ENCODE data around the gene CACNA2D2.

CACNA2D2 gene

DNA sequence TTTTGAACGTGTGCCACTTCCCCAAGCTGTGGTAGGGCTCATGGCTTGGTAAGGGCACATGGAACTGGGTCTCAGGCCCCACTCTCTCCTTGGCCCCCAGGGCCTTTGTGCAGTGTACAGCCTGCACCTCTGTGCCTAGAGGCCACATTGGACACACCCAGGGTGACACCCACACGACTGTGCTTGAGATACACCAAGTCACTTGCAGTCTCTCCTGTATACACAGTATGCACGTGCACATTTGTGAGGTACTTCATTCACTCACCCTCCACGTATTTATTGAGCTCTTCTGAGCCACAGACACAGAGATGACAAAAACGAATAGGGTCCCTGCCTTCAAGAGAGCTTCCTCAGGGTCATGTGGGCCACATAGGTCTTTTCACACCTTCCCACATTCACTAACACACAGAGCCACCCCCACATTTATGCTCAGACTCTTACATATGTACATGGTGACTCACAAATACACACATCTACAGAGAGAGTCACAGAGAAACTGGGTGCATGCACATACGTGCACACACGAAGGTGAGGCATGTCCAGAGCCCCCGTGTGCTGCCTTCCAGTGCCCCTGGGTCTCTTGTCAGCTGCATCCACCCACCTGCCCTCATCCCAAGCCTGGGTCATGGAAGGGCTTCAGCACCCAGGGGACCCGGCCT is 134.3 kb downstream of the CACNA2D2 start:
- DNase-seq (ENCODE audit: low read depth), result no peak

DNA sequence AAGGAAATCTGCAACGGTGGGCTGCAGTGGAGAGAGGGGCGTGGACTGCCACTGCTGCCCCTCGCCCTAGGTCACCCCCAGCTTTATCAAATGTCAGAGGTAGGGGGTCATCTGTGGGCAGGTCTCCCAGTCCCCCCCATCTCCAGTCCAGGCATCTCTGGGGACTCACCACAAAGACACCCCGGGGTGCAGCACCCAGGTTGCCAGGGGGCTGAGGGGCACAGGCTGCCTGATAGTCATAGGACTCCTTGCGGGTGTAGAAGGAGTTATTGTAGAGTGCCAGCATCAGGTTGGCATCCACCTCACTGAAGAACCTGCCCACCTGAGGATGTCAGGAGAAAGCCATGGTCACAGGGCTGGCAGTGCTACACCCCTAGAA is 137.6 kb downstream of the CACNA2D2 start:
- no peak for DNase-seq (ENCODE audit: low read depth)

DNA sequence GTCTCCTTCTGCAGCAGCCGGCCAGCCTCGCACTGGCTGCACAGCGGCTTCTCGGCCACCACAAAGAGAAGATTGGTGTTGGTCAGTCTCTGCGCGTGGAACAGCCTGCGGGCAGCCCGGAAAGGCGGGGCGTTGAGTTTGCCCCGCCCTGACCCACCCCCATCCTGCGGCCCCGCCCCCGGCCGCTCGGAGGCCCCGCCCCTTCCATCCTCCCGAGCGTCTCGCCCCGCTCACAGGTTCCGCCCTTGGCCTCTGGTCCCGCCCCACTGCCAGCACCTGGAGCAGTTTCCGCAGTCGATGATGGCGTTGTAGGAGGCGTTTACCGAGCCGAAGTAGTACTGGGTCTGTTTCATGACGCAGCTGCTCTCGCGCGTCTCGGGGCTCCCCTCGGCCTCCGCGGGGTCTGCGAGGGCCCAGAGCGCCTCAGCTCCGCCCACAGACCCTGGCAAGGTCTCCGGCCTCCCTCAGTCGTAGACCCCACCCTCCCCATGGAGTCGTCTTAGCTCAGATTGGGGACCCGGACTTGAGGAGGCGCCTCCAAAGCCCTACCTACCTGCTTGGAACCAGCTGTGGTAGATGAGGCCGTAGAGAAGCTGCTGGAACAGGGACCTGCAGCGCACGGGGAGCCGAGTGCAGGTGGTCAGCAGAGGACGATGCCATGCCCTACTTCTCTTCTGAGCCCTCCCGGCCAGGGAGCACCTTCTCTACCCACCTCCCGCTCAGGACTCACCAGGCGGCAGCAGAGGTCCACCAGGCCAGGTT is 138.2 kb downstream of the CACNA2D2 start:
- DNase-seq (ENCODE audit: low read depth), result peak; percentile 38

DNA sequence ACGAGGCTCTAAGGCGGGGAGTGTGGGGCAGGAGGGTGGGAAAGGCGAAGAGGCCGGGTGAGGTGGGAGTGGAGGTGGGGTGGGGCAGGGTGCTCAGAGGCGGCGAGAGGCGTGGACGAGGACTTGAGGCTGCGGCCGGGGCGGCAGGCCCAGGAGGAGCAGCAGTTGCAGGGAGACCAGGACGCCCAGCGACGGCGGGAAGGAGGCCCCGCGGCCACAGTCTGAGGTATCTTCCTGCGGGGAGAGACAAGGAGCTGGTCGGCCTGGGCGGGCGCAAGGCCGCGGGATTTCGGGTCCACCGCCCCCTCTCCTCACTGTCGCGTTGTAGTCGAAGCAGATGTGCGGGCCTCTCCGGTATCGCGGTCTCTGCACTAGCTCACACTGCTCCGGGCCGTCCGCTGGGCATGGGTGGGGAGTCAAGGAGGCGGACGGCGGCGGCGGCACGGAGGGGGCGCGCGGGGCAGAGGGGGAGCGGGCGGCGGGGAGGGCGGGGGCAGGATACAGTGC is 138.8 kb downstream of the CACNA2D2 start:
- no peak for DNase-seq (ENCODE audit: low read depth)

DNA sequence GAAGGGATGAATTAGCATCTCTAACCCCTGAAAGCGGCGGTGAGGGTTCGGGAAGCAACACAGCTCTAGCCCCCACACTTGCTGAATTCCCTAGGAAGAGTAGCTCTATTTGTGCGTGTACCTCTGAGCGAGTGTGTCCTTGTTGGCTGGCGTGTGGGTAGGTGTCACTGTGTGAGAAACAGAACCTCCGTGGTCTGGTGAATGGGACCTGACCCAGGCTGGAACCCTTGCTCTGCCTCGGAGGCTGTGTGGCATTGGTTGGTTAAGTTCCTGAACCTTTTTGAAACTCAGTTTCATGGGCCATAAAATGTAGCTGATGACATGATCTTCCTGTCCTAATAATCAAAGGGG is 143.7 kb downstream of the CACNA2D2 start:
- no peak for DNase-seq (ENCODE audit: low read depth)

DNA sequence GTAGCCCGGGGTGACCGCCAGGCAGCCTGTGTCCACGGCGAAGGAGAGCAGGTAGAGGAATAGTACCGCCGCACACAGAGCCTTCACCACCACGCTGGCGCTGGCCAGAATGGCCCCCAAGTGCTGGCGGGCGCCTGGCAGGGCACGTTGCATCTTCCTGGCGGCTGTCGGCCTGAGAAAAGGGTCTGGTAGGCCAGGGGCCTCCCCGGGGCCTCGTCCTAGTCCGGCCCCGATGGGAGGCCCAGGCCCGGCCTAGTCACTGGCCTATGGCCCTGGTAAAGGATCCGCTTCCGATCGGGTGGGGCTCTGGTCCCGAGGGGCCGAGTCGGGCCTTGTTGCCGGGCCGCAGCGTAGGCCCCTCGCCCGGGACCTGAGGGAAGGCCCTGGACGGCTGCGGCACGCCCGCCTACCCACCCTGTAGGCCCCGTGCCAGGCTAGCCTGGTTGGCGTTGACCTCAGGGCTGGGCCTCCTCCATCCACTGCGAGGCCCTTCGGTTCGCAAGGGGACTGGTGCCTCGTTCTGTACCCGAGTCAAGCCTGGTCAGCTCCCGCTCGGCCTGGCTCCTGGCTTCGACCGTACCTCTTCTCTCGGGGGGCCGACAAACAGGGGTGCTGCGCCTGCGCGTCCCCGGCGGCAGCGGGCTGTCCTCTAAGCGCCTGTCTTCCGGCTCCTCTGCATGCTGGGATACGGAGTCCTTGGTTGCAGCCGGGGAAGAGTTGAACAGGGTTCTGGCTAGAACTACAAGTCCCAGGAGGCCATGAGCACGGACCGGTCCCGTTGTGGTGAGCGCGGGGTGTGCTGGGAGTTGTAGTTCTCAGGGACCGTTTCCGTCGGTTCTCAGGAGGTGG is 144.3 kb downstream of the CACNA2D2 start, which contains the start of gene TMEM115:
Gene TMEM115, minus strand, starts transcription at position 611 of the 849 bp plus-strand sequence. Its CDS starts 458 bp downstream, at position 153.
- peak; percentile 99 for DNase-seq (ENCODE audit: low read depth)

DNA sequence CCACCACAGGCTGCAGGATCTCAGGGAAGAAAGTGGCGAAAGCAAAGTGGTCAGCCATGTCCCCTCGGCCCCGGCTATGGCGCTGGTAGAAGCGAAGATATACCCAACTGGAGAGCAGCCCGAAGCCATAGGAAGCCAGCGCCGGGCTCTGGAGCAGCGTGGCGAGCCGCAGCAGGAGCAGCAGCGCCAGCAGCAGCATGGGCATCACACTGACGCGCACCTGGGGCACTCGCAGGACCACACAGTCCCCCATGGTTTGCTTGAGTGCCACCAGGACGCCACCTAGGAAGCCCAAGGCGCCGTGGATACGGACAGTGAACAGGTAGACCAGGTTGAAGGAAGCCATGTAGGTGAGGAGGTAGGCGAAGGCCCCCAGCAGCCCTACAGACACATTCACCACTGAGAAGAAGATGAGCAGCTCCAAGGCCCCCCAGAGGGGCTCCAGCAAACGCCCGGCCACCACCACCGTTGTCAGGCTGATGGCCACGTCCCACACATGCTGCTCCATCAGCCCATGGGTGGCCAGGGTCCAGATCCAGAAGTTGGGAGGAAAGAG is 145.0 kb downstream of the CACNA2D2 start:
- no peak for DNase-seq (ENCODE audit: low read depth)

DNA sequence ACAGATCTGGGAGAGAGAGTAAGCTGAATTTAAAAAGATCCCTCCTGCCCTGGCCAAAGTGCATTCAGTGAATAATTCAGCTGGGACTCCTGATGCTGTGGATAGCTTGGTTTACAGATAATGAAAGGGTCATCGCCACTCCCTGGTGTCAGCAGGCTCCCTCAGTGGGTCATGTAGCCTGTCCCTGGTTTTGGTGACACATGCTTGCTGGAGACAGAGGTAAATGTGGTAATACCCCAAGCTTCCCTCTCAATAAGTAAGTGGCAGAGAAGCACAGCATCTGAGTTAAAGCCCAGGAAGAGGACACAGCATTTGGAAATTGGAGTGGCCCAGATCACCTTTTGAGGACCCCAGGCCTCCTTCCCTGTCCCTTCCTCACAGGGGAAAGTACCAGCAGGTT is 146.0 kb downstream of the CACNA2D2 start:
- no peak for DNase-seq (ENCODE audit: low read depth)

DNA sequence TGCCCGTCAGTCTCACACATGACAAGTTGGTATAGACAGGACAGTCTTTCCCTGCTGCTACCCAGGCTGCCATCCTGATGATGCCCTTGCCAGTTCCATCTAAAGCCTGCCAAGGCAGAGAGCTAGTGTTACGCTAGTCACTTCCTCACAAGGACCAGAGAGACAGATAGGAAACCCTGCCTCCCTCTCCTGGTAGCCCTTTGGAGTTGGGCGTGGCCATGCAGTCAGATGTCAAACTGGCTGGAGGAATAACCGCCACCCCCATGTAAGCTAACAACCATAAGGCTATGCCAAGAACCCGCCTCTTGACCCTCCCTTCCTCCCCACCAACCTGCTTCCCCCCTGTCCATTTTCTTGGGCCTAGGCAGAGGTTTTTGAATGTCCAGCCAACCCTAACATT is 146.9 kb downstream of the CACNA2D2 start:
- peak; percentile 41 for DNase-seq (ENCODE audit: low read depth)

DNA sequence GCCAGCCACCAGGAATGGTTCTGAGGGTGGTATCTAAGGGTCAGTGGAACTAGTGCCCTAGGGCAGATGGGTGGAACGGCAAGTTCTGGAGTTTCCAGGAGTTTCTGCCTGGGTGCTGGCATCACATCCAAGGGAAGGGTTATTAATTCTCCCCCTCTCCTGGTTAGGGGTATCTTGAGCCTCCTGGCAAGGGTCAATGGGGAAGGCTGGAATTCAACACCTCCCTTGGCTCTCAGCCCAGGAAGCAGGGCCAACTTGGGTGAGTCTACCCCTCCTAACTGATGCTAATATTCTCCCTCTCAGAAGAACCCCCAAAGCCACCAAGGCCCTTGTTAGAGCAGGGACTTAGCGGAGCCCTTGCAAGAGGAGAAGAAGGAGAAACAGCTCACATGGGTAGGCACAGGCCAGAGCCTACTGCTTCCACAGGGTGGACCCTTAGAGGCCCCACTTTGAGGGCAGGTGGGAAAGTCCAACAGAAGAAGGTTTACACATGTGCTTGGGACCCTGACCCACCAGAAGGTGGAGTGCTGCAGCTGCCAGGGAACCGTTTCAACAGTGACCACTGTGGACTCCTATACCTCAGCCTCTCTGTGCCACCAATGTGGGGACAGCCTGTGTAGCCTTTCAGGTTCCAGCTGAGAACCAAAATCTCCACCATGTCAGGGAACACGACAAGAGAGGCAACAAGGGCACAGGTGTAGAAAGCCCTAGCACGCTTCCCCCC is 147.4 kb downstream of the CACNA2D2 start:
- DNase-seq (ENCODE audit: low read depth), result no peak

DNA sequence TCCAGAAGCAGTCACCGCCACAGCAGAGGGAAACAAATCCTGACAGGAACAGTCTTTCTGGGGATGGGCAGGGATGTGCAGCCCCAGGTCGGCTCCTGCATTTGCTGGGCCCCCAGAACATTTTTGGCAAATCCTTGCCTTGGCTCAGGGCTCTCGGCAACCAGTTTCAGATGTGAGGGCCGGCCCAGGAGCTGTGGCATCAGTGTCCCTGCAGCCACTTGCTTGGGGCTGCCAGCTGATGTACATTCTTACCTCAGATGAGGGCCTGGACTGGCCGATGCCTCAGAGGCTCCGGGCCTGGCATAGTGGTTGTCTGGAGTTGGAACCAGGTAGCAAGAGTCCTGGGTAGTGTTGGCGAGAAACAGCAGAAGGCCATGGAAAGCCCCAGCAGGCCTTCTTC is 148.6 kb downstream of the CACNA2D2 start:
- DNase-seq (ENCODE audit: low read depth), result no peak

DNA sequence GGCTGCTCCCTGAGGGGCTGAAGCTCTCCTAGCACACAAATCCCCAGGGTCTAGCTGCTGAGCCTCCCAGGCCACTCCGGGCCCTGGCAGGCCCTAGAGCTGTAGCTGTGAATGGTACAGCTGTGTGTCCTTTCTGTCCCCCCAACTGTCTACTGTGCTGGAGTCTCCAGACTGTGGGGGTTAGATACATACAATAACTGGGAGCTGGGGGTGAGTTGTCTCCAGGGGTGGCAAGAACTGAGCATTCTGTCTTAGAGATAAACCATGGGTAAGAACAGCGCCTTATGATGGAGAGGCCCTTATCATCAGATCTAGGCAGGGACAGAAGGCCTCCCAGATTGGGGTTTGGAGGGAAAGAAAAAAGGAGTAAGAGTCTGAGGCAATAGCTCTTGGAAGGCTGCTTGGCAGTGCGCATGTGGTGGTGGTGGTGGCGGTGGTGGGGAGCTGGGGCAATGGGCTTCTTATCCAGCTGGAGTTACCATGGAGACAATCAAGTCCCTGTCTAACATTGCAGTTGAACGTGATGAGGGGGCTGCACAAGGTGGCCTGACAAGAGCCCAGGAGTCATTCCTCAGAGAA is 149.2 kb downstream of the CACNA2D2 start:
- no peak for DNase-seq (ENCODE audit: low read depth)

DNA sequence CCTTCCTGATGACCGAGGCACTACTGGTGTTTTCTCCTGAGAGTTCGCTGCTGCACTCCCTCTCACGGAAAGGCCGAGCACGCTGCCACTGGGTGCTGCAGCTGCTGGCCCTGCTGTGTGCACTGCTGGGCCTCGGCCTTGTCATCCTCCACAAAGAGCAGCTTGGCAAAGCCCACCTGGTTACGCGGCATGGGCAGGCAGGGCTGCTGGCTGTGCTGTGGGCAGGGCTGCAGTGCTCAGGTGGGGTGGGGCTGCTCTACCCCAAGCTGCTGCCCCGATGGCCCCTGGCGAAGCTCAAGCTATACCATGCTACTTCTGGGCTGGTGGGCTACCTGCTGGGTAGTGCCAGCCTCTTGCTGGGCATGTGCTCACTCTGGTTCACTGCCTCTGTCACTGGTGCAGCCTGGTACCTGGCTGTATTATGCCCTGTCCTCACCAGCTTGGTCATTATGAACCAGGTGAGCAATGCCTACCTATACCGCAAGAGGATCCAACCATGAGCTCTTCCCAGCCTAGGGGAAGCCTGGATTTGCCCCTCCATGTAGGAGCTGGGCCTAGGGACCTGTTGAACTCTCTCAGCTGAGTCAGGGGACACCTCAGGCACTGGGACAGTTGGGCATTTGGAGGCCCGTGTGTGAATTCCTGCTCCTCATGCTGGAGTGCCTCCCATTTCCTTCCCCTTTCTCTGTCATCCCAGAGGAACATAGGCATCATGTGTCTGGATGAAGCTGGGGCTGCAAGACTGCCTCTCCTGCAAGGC is 150.0 kb downstream of the CACNA2D2 start:
- no peak for DNase-seq (ENCODE audit: low read depth)

DNA sequence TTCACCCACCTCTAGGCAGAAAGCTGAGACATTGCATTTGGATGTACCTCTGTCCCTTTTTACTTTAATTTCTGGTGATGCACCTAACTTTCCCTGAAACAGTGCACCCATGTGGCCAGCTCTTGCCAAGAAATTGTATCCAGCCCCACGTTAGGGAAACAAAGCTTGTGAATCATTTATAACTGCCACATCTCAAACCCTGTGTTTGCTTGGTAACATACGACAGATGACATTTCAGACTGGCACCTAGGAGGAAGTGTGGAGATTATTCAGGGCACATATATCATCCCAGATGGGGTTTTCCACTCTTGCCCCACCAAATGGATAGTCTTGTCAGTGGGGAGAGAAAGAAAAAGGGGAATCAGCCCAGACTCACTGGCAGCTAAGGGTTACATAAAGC is 150.7 kb downstream of the CACNA2D2 start:
- no peak for DNase-seq (ENCODE audit: low read depth)

DNA sequence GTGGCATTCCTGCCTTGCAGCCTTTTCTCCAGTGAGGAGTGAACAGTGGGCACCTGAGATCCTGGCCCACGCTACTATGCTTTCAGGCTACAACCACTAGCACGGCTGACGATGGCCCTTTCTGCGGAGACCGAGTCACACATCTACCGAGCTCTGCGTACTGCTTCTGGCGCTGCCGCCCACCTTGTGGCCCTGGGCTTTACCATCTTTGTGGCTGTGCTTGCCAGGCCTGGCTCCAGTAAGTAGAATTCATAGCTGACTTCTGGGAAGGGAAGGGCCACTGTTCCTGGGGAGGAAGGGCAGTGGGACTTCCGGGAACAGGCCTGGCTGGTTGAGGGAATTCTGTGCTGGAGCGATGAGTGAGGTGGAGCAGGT is 152.1 kb downstream of the CACNA2D2 start:
- DNase-seq (ENCODE audit: low read depth), result no peak

DNA sequence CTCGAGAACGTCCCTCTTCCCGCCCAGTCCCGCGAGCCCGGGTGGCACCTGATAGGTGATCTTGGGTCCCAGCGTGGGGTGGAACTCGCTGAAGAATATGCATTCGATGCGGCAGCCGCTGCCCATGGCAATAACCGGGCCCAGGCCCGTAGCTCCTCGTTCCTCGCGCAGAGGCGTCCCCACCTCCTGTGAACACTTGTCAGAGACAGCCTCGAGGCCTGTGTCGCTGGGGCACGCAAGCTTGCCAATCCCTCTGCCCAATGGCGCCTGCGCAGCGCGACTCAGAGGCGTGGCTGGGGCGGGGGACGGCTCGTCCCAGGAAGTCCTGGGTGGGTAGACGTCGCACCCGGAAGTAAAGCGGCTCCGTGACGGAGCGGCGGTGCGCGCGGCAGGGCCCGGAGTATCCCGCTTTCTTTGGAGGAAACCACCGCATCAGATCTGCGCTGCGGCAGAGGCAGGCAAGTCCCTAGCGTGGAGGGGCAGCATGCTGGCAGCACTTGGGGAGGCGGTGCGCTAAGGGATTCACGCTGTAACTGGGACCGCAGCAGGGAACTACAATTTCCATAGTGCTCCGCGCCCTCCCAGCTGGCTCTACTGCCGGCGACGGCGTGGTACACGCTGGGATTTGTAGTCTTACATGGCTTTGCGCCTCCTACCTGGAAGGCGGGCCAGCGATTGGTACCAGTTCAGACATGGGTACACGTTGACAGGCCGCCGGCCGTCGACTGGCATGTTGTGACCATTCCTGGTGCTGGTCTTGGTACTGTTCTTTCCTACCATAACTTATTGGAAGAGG is 152.7 kb downstream of the CACNA2D2 start, which contains the start of the genes CYB561D2 and NPRL2:
Gene CYB561D2, plus strand, starts transcription at position 336 of the 796 bp plus-strand sequence. CDS start 572 bp downstream, outside the sequence.
Gene NPRL2, minus strand, starts transcription at position 249 of the 796 bp plus-strand sequence. Its CDS starts 123 bp downstream, at position 126.
- peak; percentile 92 for DNase-seq (ENCODE audit: low read depth)

DNA sequence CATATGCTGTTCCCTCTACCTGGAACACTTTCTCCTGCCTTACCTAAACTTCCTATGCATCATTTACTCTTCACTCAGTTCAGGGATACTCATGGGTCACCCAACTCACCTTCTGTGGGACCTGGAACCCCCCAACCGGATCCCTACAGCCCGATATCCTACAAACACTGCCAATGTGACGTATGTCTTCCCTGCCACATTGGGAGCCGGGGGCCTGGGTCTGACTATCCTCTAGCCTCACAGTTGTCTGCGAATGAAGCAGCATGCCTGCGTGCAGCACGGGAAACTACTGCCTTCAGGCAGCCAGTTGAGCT is 153.3 kb downstream of the CACNA2D2 start:
- DNase-seq (ENCODE audit: low read depth), result no peak

DNA sequence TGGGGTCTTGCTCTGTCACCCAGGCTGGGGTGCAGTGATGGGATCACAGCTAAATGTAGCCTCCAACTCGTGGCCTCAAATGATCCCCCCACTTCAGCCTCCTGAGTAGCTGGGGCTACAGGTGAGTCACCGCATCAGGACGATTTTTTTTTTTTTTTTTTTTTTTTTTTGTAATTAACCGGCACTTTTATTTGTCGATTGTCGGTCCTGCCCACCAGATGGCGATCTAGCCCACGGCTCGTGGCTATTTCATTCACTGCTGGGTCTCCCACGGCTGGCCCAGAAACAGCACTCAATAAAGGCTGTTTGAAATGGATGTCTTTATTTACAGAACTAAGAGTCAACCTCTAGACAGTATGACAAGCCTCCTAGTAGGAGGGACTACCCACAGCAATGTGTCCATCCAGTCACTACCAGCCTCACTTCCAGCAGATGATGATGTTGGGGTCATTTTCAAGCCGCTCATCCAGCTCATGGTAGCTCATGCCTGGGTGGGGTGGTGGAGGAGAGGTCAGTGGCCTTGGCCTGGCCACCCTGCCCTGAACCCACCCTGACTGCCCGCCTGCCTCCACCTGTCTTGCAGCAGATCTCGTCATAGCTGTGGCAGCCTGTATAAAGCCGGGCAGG is 156.1 kb downstream of the CACNA2D2 start:
- peak; percentile 52 for DNase-seq (ENCODE audit: low read depth)

DNA sequence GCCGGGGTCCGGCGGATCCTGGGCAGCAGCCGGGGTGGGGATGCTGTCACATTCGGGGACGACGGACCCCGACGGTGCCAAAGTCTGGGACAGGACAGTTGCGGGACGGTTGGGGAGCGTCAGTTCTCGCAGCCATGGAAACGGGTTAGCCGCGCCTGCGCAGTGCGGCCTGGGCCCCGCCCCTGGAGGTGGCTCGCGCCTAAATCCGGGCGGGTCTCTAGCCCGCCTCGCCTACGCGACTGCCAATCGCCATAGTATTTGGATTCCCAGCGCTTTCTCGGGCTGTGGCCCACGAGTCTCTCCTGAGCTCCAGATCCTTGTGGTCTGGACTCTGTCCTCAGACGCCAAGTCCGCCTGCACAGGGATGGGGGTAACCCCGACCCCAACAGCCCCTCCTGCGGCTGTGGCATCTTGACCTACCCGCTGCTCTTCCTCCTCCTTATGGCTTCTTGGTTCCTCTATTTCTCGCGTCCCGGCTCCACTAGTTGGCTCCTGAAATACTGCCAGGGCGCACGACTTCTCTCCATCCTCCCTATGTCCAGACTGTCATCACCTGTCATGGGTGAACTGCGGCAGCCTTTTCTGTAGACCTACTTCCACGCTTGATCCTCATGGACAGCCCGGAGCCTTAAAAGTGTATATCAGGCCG is 157.7 kb downstream of the CACNA2D2 start, which contains the start of gene ZMYND10:
Gene ZMYND10, minus strand, starts transcription at position 147 of the 649 bp plus-strand sequence. CDS start 153 bp downstream, outside the sequence.
- peak; percentile 29 for DNase-seq (ENCODE audit: low read depth)

Data from fibroblast of gingiva (primary cell).